Sigmoid colon (tissue), 4 donors: ENCODE measurements around the gene FKBP1B.

ENCODE experiments used
- CTCF ChIP-seq, 4 experiments: fragments of 450-650 bp in 3 of 4; fragments of 200-600 bp in 1 of 4; IDR thresholded peaks; one replicate each; pipeline ENCODE4 v1.5.1; 2016 to 2019; ENCODE audit warnings: antibody characterized with exemption in 4 of 4, mild to moderate bottlenecking in 3 of 4, moderate library complexity in 2 of 4
- EP300 ChIP-seq, 4 donors: sonication (generic); formaldehyde crosslinking; IDR thresholded peaks; one replicate each; pipeline ENCODE4 v1.6.1; 2017; ENCODE audit warnings: antibody characterized with exemption in 4 of 4
- POLR2A ChIP-seq, 2 donors: fragments of 450-650 bp; IDR thresholded peaks; one replicate each; pipeline ENCODE4 v1.6.1; 2016; ENCODE audit warnings: antibody characterized with exemption in 2 of 2, mild to moderate bottlenecking in 2 of 2, moderate library complexity in 2 of 2
- POLR2AphosphoS5 ChIP-seq, 4 donors: sonication (generic); formaldehyde crosslinking; IDR thresholded peaks; one replicate each; pipeline ENCODE4 v1.6.1; 2017; ENCODE audit warnings: antibody characterized with exemption in 4 of 4

DNA sequence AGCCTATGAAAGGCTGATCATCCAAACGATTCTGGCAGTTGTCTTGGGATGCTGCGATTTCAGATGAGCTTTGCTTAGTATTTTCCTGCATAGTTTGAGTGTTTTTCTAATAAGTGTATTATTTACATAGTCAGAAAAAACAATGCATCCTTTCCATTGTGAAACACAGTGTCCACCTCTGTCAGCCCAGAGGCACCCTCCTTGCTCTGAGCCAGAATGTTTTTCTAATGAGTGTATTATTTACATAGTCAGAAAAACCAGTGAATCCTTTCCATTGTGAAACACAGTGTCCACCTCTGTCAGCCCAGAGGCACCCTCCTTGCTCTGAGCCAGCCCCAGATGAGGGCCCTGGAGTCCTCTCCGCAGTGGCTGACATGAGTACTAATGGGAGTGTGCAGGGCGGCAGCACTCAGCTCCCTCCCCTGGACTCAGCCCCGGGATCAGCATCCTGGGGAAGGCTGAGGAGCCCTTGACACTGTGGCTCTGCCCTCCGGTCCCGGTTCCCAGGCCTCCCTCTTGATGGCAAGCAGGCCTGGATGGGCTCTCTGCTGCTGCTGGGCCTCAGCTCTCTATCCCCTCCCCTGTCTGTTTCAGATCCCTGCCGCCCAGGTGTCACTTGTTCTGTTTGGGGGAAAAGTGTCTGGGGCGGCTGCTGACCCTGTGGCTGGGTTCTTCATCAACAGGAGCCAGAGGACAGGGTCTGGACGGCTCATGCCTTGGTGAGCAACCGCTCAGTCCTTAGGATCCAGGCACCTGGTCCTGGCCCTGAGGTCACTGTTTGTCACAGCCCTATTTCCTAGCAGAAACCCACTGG, 33.8 kb upstream of the FKBP1B start:
- TF ChIP-seq CTCF (IDR thresholded peaks at IDR 0.05) (no peak), EP300 (IDR thresholded peaks at IDR 0.05) (no peak), POLR2A (IDR thresholded peaks at IDR 0.05) (no peak), POLR2AphosphoS5 (IDR thresholded peaks at IDR 0.05) (no peak)
